ENCODE measurements around the gene CBLB. TPM values are rescaled to one million over a fixed set of nuclear protein-coding genes. Genes with fewer than 3 reads are reported as not detected.

Gene CBLB
- polyA plus RNA-seq (ENCODE audit: insufficient read length in 3 of 3) = 10 to 100 TPM; 43.2 to 57.0 (median 49.9) TPM
- long read RNA-seq, donor 1 = 0 reads
- long read RNA-seq, donor 2 = 0 reads
- long read RNA-seq, donor 3, partial matches to known transcripts = 5 of 5 reads
- long read RNA-seq, donor 3, other reads (novel, unspliced or antisense) = 0 of 5 reads
- long read RNA-seq, donor 4, full-length matches to known transcripts = 2 of 7 reads
- long read RNA-seq, donor 4, partial matches to known transcripts = 5 of 7 reads
- long read RNA-seq, donor 4, other reads (novel, unspliced or antisense) = 0 of 7 reads
- long read RNA-seq, donor 5 = 0 reads
- long read RNA-seq, donor 6, full-length matches to known transcripts = 6 of 6 reads
- long read RNA-seq, donor 6, partial matches to known transcripts = 0 of 6 reads
- long read RNA-seq, donor 6, other reads (novel, unspliced or antisense) = 0 of 6 reads
- long read RNA-seq, donor 7 = 0 reads
- long read RNA-seq, donor 8, full-length matches to known transcripts = 6 of 14 reads
- long read RNA-seq, donor 8, partial matches to known transcripts = 8 of 14 reads
- long read RNA-seq, donor 8, other reads (novel, unspliced or antisense) = 0 of 14 reads
- long read RNA-seq, donor 9, partial matches to known transcripts = 0 of 1 reads
- long read RNA-seq, donor 9, other reads (novel, unspliced or antisense) = 0 of 1 reads
- long read RNA-seq, donor 10, full-length matches to known transcripts = 2 of 2 reads
- long read RNA-seq, donor 10, partial matches to known transcripts = 0 of 2 reads
- long read RNA-seq, donor 10, other reads (novel, unspliced or antisense) = 0 of 2 reads
- long read RNA-seq, donor 11, full-length matches to known transcripts = 1 of 1 reads
- long read RNA-seq, donor 11, partial matches to known transcripts = 0 of 1 reads
- long read RNA-seq, donor 11, other reads (novel, unspliced or antisense) = 0 of 1 reads
- long read RNA-seq, donor 12, full-length matches to known transcripts = 1 of 6 reads
- long read RNA-seq, donor 12, partial matches to known transcripts = 5 of 6 reads
- long read RNA-seq, donor 12, other reads (novel, unspliced or antisense) = 0 of 6 reads
- long read RNA-seq, donor 13, full-length matches to known transcripts = 3 of 8 reads
- long read RNA-seq, donor 13, partial matches to known transcripts = 5 of 8 reads
- long read RNA-seq, donor 13, other reads (novel, unspliced or antisense) = 0 of 8 reads
- long read RNA-seq, donor 14, full-length matches to known transcripts = 1 of 1 reads
- long read RNA-seq, donor 14, partial matches to known transcripts = 0 of 1 reads
- long read RNA-seq, donor 14, other reads (novel, unspliced or antisense) = 0 of 1 reads
- long read RNA-seq, donor 15 = 0 reads
- long read RNA-seq, donor 16, full-length matches to known transcripts = 8 of 38 reads
- long read RNA-seq, donor 16, partial matches to known transcripts = 30 of 38 reads
- long read RNA-seq, donor 16, other reads (novel, unspliced or antisense) = 0 of 38 reads

DNA sequence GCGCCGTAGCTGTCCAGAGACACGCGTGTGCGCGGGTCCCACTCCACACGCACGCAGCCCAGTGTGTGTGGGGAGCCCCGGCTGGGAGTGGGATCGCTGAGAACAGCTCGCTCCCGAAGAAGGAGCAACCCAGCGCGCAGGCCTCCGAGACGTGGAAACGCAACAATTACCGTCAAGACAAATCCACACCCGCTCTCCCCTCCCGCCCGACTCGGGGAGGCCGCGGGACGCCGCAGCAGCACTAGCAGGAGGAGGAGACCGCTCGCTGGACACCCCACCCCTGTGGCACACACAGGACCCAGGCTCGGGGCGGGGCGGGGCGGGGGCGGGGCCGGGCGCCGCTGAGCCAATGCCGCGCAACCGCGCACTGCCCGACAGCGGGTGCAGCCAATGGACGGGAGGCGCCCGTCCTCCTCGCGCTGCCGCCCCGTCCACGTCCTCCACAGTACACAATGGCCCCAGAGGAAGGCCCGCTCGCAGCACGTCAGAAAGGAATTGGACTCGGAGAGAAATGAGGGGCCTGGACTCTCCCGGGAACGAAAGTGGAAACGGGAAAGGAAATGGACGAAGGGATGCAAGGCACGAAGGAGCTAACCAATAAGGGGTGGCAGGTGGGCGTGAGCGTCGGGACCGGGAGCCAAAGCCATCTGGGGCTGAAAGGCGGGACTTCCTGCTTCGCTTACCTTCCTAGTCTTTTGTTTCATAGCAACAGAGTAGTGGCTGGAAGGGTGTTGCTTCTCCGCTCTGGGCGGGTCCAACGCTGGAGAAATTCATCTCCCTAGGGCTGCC lies at the start of gene CBLB:
CBLB (minus strand) TSS at position 271 of the 789 bp plus-strand sequence. CDS start 1,435 bp downstream, outside the sequence.
- peak; percentile 88 to 98 (median 93) for DNase-seq (ENCODE audit: extremely low read depth in 1 of 11, low read depth in 9 of 11, low spot score in 4 of 11)

DNA sequence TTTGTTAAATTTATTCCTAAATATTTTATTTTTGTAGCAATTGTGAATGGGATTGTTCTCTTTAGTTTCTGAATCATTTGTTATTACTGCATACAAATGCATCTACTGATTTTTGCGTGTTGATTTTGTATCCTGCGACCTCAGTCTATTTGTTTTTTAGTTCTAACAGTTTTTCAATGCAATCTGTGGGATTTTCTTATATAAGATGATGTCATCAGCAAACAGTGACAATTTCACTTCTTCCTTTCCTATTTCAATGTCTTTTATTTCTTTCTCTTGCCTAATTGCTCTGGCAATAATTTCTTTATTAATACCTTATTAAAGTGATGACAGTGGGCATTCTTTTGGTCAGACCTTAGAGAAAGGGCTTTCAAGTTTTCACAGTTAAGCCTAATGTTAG lies 48.0 kb upstream of the CBLB start:
- no peak for DNase-seq (ENCODE audit: extremely low read depth in 1 of 11, low read depth in 9 of 11, low spot score in 4 of 11)

DNA sequence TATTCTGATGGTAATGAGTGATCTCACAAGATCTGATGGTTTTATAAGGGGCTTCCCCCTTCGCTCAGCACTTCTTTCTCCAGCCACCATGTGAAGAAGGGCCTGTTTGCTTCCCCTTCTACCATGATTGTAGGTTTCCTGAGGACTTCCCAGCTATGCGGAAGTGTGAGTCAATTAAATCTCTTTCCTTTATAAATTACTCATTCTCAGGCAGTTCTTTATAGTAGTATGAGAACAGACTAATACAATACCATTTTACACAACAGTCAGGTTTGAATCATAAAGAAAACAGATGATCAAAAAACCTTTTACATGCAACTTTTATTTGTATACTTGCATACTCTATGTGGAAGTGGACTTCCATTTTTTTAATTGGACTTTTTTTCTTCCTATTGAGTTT lies 46.7 kb upstream of the CBLB start:
- DNase-seq (ENCODE audit: extremely low read depth in 1 of 11, low read depth in 9 of 11, low spot score in 4 of 11) = no peak

DNA sequence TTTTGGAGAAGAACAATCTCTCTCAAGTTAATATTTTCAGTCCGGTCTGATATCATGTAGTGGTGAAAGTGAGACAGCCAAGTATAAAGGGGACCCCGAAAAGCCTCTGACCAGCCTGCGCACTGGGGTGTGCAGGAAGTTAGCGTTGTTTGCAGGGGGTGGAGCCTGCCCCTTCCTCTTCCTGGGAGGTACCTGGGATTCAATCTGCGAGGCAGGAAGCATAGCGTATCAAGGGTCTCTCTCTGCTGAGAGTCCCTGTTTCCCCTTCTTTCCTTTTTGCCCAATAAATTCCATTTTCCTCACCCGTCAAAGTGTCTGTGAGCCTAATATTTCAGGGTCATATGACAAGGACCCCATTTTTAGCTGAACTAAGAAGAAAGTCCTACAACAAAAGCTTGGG lies 44.8 kb upstream of the CBLB start:
- no peak for DNase-seq (ENCODE audit: extremely low read depth in 1 of 11, low read depth in 9 of 11, low spot score in 4 of 11)

DNA sequence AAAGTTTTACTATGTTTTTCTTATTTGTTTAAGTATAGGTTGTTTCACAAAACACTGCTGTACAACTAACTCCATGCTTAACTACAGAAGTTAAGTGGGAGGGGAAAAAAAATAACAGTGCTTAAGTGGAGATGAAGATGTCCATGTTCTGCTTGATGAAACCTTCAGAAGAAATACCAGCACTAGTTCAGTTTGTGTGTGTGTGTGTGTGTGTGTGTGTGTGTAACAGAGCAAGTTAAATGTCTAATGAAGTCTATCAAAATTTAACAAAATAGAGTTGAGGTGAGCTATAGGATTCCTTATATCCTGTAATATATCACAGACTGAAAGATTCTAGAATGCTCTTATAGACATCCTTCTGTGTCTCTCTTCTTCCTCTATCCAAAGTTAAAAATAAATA lies 44.1 kb upstream of the CBLB start:
- DNase-seq (ENCODE audit: extremely low read depth in 1 of 11, low read depth in 9 of 11, low spot score in 4 of 11) = no peak

DNA sequence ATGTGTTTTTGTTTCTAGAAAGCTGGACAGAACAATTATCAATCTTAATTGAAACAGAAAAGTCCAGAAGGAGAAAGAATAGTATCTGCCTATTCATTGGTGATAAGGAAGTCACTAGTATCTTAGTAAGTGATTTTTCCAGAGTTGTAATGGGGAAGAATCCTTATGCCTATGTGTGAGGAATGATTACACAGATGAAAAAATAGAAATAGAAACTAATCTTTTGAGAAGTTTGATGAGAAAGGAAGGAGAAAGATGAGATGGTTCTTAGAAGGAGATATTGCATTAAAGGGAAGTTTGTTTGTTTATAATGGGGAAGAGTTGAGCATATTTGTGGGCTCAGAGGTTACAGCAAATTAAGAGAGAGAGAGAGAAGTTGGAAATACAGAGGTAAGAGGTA lies 42.7 kb upstream of the CBLB start:
- DNase-seq (ENCODE audit: extremely low read depth in 1 of 11, low read depth in 9 of 11, low spot score in 4 of 11) = no peak

DNA sequence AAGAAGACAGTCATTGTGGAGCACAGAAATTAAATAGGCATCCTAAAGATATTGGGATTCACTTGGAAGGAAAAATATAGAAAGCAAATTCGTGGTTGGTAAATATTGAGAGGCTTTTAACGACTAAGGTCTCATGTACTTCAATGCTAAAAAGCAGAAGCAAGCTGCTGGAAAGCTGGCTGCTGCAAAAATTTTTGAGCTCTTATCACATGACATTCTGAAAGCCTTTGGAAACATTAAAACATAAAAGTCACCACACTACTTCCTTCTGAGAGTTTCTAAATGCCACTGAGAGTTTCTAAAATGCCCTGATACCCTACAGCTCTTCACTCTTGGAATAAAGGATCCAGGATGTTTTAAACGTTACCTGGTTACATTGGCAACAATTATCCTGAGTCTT lies 39.0 kb upstream of the CBLB start:
- no peak for DNase-seq (ENCODE audit: extremely low read depth in 1 of 11, low read depth in 9 of 11, low spot score in 4 of 11)

DNA sequence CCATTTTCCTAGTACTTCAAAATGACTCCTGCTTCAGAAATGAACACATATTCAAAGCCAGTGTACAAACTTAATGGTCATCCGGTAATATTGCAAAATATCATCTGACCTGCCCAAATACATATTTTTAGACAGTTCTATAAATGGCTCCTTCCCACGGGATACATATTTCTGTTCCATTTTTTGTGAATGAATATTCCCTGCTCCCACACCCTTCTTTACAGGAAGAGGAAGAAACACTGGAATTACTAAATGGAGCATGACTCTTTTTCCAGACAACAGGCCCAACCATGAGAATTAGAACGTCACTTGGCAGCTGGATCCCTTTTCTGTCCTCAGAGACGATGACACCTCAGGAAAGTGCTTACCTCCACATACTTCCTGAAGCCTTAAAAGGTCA lies 38.0 kb upstream of the CBLB start:
- no peak for DNase-seq (ENCODE audit: extremely low read depth in 1 of 11, low read depth in 9 of 11, low spot score in 4 of 11)

DNA sequence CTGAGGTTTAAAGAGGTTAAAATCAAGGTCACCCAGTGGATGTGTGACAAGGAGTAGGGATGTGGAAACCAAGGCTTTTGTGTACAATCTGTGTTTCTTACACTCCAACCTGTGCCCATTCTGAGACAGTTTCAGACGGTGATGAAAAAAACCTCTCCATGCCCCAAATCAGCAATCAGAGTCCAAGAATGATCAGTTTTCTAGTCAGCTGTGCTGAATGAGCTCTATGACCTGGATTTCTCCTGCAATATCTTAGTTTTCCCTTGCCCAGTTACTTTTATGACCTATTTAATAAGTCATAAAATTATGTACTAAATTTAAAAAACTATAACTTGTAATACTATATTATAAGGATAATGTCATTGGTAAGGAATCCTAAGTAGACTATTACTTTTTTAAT lies 37.5 kb upstream of the CBLB start:
- no peak for DNase-seq (ENCODE audit: extremely low read depth in 1 of 11, low read depth in 9 of 11, low spot score in 4 of 11)

DNA sequence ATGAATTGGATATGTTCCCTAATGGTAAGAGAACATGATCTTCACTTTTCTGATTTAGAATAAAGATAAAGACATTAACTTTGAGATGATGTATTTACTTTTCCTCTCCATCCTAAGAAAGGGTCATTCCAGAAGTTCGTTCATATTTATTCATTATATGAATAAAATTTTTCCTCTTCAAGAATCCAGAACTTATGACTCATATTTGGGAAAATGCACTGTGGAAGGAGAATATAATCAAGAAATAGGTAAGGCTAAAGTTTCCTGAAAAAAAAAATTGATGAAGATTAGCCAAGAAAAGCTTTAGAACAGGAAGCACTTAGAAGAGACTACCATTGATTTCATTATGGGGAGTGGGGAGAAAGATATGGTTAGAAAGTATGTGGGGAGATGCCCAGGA lies 36.5 kb upstream of the CBLB start:
- DNase-seq (ENCODE audit: extremely low read depth in 1 of 11, low read depth in 9 of 11, low spot score in 4 of 11) = no peak

DNA sequence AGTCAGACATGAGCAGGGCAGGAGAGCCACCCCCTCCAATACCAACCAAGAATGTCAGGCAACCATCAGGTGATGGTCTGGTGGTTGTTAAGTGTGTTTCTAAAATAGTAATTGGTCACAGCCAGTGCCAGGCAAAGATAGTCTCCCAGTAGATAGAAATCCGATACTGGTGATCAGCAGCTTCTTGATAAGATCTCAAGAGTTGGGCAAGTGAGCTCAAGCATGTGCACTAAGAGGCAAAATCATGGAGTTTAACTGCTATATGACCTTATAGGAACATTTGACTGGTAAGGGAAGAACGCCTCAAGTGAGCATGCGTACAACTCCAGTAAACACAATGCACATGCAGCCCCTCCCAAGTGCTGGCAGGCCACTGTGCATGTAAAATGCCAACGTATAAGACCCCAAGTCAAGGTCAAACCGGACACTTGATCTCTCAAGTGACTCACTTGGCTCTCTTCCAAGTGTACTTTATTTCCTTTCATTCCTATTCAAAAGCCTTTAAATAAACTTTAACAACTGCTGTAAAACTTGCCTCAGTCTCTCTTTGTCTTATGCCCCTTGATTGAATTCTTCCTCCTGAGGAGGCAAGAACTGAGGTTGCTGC lies 36.0 kb upstream of the CBLB start:
- DNase-seq (ENCODE audit: extremely low read depth in 1 of 11, low read depth in 9 of 11, low spot score in 4 of 11) = no peak

DNA sequence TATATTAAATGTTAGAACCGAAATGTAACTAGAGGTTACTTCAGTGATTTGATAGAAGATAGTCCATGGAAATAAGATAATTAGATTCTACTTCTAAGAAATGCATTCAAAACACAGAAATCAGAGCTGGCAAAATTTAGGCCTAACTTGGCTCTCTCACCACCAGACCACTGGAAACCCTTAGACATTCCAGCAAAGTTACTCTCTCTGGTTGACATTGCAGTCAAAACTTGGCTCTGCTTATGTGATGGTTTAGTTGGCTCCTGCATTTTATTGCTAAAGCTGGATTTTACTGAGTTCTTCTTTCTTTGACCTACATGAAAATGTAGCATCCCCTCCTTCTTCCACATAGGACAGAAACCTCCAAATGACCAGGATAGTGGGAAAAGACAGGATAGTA lies 35.4 kb upstream of the CBLB start:
- DNase-seq (ENCODE audit: extremely low read depth in 1 of 11, low read depth in 9 of 11, low spot score in 4 of 11) = no peak

DNA sequence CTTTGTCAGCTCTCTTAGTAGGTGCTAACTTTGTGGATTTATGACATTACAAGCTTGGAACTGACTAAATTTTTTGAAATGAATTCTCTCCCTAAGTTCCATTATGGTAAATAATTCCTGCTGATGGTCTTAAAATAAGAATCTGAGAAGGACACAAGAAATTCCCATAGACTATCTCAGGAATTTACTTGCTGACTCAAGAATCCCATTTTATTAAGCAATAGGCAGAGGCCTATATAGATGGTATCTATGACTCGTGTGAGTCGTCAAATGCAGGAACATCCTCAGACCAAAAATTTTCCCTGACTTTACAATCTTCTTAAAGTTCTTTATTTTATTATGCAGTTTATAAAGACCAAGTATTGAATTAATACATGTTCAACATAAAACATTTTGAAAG lies 30.7 kb upstream of the CBLB start:
- DNase-seq (ENCODE audit: extremely low read depth in 1 of 11, low read depth in 9 of 11, low spot score in 4 of 11) = no peak

DNA sequence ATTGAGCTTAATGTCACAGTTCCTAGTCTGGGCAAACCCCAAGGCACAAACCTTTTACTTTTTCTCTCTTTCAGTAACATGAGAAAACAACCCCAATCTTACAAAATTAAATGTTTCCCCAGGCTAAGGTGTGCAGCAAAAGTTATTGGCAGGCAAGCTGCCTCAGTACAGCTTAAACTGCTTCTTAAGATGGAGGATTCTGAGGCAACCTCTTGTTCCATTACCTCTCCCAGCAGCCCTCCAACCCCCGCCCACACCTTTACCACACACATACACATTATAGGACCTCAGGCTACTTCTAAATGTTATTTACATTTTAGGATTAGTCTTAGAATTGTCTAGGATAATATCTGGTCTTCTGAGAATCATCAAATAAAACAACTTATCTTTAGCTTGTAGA lies 22.3 kb upstream of the CBLB start:
- DNase-seq (ENCODE audit: extremely low read depth in 1 of 11, low read depth in 9 of 11, low spot score in 4 of 11) = no peak

DNA sequence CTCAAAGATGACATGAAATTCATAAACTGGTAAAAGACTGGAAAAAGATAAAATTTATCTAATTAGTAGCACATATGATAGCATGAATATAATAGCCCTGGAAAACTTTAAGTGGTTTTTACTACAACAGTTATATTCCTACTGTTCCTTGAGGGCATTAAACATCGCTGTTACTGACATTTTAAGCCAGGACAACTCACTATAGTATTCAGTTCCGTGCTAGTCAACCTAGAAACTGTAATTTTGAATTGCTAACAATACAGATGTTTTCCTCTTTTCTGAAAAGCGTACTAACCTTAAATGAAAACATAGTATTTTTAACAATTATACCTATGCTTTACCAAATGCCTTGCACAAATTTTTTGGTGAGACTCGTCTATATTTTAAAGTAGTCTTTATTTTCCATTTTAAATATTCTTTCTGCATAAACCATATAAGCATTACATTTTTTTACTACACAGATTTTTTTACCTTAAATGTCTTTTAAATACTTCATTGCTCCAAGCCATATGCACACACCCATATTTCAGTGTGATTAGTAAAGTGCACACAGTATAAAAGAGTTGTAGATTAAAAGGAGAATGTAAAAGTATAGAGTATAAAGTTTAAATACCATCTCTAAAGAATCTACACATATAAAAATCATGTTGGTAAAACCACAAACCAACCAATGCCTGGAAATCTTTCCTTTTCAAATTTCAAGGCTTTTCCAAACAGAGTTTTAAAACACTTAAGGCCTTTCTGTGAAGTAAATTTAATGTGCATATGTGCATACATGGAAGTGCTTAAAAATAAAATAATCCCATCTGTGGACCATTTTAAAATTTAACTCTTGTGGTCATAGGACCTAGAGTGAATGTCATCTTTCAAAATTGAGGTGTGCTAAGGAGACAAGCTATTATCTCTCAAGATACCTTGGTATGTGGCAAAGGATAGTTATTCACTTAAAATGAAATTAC lies 20.1 kb upstream of the CBLB start:
- DNase-seq (ENCODE audit: extremely low read depth in 1 of 11, low read depth in 9 of 11, low spot score in 4 of 11) = no peak

DNA sequence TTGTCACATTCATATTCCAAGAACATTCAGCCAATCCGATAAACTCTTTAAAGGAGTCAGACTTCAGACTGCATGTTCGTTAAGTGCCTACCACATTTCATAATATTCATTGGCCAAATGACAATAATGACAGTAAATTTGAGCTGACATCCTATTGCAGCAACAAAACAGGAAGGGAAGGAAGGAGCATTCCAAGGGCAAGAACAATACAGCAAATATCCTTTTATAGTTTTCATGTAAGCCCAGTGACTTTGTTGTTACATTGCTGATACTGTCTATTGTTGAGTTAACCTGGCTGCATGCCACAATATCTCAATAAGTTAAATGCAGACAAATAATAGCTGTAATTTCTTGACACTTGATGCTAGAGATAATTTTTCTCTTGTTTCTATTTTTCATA lies 16.4 kb upstream of the CBLB start:
- no peak for DNase-seq (ENCODE audit: extremely low read depth in 1 of 11, low read depth in 9 of 11, low spot score in 4 of 11)
